ENCODE data around the gene MUC16.
"Not testable (repeated sequence)": the region's sequence is repeated elsewhere in the genome, so short reads cannot be mapped to it uniquely, and the experiment has no call there.

MUC16 gene

DNA sequence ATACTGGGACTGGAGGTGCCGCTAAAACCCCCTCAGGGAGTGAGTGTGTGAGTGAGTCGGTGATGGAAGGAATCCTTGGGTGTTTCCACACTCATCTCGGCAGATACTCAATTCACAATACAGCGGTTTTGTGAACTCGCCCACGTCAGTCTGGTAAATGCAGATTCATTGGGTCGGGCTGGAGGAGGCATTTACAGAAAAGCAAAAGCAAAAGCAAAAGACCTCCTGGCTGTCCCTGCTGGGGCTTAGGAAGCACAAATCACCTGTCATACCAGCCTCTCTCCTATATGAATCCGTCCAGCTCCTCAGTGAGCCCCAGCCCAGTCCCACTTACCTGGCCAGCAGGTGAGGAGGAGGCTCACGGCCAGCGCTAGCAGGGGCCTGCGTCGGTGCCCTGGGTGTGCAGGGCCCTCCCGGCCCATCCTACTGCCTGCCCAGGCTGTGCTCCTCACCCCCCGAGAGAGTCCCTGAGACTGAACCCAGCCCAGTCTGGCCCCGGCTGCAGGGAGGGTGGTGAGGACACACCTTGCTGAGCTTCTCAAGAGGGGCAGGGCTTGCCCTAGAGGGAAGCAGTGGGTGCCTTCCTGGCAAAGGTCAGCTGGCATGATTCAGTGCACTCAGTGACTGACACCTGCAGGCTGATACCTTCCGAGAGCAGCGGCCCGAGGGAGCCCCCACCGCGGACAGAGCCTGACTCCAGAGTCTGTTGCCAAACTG, at the start of gene MUC16:
MUC16 (minus strand) TSS at position 475 of the 717 bp plus-strand sequence.
- DNase-seq = no peak

DNA sequence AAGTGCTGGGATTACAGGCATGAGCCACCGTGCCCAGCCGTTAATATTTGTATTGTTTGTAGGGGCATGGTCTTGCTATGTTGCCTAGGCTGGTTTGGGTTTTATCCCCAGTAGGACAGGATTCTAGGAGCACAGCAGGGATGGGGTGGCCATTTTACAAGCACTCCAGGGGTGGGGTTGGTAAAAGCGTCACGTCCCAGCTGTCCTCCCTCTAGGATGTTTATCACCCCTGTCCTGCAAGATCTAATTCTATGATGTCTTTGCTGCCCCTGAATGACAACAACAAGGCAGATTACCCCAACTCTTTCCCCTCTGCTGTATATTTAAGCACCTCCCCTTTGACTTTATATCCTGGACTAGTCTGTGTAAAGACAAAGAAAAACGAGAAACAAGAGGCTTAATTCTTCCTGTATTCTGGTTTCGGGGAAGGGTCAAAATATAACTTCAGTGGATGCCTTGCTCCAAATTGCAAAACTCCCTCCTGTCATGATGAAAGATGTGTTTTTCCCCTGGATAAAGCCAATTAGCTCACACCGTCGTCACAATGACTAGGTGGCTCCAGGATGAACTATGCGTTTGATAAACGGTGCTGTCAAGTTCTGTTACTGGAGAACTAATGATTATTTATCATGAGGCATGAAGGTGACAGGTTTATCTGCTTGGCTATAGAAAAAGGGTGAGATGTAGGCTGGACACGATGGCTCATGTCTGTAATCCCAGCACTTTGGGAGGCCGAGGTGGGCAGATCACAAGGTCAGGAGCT, 48.9 kb upstream of the MUC16 start:
- DNase-seq = no peak

DNA sequence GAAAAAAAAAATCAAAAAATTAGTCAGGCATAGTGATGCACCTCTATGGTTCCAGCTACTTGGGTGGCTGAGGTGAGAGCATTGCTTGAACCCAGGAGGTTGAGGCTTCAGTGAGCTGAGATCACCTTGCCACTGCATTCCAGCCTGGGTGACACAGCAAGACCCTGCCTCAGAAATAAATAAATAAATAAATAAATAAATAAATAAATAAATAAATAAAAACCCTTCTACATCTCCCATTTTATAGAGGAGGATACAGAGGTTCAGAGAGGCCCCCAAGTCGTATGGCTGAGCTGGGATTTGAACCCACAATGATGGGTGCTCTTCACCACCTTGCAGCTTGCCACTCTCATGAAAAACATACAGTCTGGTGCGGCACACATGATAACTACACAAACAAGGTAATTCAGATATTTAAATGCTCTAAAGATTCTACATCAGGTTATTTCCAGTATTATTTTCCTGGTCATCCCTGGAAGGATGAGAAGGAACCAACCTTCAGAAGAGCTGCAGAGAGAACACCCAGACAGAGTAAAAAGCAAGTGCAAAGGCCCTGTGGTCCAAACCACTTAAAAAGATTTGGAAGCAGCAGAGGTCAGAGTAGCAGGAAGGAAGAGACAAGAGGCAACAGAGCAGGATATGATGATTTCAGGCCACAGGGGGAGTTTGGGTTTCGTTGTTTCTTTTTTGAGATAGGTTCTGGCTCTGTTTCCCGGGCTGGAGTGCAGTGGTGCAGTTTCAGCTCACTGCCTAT, 47.5 kb upstream of the MUC16 start:
- no peak for DNase-seq

DNA sequence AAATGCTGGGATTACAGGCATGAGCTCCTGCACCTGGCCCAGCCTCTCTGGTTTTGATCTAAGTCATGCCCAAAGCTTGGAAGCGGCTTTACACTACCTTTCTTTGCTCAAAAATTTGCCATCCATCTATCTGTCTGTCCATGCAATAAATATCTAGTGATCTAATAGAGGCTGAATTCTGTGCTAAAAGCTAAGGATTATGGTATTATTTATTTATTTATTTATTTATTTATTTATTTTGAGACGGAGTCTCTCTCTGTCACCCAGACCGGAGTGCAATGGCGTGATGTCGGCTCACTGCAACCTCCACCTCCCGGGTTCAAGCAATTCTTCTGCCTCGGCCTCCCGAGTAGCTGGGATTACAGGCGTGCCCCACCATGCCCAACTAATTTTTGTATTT, 45.9 kb upstream of the MUC16 start:
- not testable (repeated sequence) for DNase-seq

DNA sequence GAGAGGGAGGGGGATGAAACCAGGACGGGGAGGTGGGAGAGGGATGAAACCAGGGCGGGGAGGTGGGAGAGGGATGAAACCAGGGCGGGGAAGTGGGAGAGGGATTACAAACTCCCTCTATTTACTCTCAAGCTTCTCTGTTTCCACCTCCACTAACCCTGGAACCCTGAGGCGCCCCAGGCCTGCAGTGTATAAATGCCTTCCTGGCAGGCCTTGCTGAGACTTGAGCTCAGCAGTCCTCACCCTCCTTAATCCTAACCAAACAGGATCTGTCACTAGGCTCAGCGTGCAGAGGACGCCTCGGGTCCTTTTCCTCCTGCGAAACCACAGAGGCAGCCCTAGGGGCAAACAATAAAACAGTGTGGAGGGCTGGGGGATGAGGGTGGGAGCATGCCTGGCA, 44.6 kb upstream of the MUC16 start:
- no peak for DNase-seq

DNA sequence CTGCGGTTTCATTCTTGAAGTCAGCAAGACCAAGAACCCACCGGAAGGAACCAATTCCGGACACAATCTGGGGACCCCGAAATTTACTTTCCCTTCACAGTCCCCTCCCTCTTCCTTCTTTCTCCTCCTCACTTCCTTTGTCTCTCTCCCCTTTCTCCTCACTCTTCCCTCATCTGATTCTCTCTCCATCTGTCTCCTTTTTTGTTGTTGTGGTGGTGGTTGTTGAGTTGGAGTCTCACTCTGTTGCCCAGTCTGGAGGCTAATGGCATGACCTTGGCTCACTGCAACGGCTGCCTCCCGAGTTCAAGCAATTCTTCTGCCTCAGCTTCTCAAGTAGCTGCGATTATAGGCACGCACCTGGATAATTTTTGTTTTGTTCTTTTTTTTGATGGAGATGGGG, 44.0 kb upstream of the MUC16 start:
- no peak for DNase-seq

DNA sequence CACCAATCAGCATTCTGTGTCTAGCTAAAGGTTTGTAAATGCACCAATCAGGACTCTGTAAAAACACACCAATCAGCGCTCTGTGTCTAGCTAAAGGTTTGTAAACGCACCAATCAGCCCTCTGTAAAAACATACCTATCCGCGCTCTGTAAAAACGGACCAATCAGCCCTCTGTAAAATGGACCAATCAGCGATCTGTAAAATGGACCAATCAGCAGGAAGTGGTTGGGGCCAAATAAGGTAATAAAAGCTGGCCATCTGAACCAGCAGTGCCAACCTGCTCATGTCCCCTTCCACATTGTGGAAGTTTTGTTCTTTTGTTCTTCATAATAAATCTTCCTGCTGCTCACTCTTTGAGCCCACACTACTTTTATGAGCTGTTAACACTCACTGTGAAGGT, 43.5 kb upstream of the MUC16 start:
- not testable (repeated sequence) for DNase-seq

DNA sequence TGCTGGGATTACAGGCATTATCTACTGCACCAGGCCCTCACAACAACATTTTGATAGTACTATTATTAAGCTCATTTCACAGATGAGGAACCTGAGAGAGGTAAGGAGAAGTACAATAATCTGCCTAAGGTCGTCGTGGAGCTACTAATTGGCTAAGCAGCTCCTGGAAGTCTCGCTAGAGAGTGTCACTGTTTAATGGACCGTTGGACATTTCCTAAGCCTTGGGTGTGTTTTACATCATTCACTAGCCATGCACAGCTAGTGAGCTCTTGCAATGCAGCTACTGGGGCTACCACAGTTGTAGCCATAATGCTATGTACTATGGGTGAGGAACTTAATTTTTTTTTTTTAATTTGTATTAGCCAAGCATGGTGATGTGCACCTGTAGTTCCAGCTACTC, 42.7 kb upstream of the MUC16 start:
- no peak for DNase-seq

DNA sequence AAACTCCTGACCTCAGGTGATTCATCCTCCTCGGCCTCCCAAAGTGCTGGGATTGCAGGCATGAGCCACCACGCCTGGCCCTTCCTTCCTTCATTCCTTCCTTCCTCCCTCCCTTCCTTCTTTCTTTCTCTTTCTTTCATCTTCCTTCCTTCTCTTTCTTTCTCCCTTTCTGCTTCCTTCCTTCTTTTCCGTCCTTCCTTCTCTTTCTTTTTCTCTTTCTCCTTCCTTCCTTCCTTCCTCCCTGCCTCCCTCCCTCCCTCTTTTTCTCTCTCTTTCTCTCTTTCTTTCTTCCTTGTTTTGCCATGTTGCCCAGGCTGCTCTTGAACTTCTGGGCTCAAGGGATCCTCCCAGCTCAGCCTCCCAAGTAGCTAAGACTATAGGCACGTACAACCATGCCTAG, 36.5 kb upstream of the MUC16 start:
- DNase-seq = no peak

DNA sequence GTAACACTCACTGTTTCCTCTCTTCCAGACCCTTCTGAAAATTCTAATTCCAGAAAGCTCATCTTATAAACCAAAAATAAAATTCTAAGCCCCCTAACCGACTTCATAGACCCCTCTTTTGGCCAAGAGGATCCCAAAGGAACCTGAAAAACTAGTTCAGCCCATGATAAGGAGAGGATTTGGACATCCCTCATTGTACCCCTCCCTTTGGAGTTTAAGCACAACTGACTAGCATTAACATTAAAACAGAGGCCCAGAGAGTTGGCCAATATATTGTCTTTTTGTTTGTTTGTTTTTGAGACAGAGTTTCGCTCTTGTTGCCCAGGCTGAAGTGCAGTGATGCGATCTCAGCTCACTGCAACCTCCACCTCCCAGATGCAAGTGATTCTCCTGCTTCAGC, 34.2 kb upstream of the MUC16 start:
- no peak for DNase-seq

DNA sequence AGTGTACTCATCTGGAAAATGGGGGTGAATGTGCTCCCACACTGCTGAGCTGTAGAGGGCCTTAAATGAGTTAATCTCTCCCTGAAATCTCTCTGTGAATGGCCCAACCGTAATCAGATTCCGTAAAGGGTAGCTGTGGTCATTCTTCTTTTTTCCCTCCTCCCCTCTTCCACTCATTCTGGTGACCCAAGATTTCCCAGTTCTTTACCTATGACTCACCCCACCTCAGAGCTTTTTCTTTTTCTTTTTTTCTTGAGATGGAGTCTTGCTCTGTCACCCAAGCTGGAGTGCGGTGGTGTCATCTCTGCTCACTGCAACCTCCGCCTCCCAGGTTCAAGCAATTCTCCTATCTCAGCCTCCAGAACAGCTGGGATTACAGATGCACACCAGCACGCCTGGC, 33.3 kb upstream of the MUC16 start:
- DNase-seq = no peak

DNA sequence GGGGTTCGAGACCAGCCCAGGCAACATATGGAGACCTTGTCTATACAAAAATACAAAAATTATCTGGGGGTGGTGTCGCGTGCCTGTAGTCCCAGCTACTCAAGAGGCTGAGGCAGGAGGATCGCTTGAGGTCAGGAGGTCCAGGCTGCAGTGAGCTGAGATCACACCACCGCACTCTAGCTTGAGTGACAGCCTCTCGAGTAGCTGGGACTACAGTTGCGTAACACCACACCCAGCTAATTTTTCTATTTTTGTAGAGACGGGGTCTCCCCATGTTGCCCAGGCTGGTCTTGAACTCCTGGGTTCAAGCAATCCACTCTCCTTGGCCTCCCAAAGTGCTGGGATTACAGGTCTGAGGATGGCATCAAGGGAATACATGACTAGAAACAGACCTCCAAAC, 30.8 kb upstream of the MUC16 start:
- DNase-seq = no peak

DNA sequence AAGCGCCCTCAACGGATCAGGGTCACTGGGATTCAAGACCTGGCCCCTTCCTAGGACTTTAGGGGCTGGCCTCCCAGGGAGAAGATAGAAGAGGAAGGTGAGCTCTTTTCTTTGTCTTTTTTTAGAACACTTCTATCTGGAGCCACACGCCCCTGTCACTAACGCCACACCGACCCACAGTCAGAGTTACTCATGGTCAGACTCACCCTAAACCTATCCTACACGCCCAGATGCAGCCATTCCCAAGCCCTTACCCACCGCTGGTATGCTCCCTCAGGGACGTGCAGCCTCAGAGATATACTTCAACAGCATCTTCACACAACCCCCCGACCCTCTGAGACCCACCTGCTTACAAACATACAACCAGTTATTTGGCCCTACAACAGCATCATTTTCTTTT, 29.9 kb upstream of the MUC16 start:
- no peak for DNase-seq

DNA sequence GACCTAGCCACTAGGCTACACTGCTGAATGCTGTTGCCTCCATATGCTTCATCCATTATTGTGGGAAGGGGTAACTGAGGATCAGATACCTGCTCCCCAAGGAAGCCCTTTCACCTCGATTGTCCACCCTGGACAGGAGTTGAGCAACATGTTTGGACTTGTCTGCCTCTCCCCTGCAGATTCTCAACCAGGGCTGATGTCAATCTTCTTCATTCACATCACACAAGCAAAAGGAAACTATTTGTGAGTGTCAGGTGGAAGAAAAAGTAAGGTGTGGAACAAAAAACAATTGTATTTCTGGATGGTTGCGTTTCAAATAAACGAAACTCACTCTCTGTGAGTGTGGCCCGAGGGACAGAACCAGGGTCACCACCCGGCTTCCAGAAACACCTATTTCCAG, 29.5 kb upstream of the MUC16 start:
- DNase-seq = no peak

DNA sequence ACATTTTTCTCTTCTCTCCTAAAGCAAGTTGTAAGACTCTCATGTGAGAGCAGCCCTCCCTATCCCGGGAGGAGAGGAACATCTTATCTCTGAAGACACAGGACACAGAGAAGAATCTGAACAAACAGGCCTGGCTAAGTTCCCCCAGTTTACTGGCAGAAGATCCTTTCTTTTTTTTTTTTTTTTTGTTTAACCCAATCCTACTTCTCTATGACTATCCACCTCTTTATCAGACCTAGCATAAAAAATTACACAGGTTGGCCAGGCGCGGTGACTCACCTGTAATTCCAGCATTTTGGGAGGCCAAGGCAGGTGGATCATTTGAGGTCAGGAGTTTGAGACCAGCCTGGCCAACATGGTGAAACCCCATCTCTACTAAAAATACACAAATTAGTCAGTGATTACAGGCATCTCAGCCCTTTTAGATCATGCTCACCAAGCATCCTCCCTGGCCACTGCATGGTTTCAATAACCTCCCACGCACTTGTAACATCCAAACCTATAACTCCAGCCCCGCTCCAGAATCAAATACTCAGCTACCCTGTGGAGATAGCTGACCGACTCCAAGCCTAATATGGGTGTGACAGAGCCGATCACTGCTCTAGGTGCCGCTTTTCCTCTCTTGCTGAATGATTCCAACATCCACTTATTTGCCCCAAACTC, 27.3 kb upstream of the MUC16 start:
- no peak for DNase-seq

DNA sequence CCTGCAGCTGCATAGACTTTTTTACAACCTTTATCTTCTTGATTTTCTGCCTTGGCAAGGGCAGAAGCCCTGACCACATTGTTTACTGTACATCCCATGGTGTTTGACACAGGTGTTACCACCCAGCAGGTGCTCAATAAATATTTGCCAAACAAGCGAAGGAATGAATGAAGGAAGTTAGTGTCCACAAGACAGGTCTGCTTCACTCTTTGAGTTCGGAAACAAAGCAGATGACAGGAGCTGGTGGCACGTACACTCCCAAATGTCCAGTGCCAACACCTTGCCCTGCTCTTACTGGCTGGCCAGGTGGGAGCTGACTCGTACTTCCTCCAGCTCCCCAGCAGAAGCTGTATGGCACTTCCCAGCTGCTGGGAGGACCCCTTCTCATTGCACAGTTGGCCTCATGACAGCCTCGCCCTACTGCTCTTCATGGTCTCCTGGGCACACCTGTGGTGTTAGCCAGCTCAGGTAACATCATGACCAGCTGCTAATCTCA, 22.0 kb upstream of the MUC16 start:
- DNase-seq = no peak

DNA sequence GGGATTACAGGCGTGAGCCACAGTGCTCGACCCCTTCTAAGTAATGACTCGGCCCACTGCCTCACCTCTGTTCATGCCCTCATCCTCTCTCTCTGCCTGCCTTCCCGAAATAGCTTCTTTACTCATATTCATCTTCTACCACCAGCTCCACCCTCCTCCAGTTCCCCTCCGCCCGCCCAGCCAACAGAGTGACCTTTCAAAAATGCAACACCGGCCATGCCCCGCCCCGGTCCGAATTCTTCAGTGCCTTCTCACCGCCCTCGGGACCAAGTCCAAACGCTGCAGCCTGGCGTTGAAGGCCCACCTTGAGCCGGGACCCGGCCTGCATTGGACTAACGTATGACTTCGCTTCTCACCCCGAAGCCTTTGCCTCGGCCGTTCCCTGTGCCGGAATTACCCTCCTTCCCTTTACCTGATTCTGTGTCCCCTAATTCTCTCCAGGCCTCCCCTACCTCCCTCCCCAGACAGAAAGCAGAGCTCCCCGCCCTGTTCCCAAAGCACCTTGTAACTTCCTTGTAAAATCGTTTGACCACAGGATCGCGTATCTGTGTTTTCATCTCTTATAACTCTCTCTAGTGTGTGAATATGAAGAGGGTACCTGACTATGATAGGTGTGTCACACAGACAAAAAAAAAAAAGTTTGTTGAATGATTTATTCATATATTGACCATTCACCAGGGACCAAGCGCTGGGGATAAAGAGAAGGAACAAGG, 8.1 kb upstream of the MUC16 start:
- no peak for DNase-seq

DNA sequence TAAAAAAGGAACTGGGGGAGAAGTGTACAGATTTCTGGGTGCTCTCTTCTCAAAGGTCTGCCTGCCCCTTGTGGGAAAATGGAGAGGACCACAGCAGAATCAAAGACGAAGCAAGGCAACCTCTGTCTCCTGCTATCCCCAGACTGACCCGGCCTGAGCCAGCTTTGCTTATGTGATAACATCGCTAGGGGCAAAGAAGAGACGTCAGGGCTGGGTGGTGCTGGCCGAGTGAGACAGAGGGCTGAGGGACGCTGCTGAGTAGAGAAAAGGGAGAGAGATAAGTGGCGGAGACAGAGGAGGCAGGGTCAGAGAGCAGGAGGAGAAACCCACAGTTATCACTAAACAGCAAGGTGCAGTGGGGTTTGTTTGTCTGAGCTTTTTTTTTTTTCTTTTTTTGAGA, 4.6 kb upstream of the MUC16 start:
- DNase-seq = no peak

DNA sequence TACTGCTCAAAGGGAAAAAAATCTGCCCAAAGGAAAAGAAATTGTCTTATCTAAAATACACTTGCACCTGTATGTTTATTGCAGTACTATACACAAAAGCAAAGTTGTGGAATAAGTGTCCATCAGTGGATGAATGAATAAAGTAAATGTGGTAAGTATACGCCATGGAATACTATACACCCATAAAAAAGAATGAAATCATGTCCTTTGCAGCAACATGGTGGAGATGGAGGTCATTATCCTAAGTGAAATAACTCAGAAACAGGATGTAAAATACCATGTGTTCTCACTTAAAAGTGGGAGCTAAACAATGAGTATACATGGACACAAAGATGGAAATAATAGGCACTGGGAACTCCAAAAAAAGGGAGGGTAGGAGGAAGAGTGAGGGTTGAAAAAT, 3.8 kb upstream of the MUC16 start:
- DNase-seq = no peak

DNA sequence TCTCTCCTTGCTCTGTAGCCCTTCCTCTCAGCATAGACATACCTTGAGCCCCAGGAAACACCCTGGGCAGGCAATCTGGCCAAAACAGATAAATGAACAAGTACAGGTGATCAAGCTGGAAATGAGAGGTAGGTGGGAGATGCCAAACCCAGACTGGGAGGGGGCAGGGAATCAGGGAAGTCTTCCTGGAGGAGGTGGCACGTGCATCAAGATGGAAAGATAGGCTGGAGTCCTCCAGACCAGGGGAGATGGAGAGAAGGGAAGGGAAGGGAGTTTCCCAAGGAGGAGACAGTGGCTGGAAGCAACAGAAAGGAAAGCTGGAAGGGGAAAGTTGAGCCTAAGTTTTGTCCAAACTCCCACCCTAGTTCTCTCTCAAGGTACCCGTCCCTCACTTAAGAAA, 1.7 kb upstream of the MUC16 start:
- DNase-seq = no peak

DNA sequence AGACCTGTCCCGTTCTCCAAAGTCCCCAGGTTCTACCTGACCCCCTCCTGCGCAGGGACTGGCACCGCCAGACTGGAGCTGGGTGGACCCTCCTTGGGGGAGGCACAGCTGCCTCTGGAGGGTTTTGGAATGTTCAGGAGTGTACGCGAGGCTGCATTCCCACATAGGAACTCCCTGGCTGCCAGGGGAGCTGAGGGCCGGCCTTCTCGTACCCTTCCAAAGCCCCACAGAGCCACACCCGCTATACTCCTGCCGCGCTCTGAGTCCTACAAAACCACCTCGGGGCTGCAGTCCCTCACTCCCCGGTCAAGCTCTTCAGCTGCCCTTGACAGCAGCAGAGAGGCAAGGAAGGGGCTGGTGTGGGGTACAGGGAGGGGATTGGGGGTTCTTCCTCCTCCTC, 484 bp upstream of the MUC16 start:
- no peak for DNase-seq

DNA sequence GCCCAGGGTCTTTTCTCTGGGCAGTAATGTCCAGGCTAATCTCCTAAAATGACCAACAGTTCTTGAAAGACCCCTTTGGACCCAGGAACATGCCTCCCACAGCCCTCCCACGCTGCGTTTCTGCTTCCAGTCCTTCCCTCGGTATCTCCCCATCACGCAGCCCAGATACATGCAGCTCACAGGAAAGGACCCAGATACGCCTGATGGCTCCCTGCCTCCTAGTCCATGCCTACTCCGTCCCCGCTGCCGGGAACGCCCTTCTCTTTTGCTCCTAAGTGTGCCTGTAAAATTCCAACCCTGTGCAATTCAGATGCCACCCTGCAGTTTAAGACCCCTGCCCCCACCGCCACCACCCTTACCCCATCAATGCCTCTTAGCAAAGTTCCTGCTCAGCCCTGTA, 778 bp downstream of the MUC16 start:
- no peak for DNase-seq

DNA sequence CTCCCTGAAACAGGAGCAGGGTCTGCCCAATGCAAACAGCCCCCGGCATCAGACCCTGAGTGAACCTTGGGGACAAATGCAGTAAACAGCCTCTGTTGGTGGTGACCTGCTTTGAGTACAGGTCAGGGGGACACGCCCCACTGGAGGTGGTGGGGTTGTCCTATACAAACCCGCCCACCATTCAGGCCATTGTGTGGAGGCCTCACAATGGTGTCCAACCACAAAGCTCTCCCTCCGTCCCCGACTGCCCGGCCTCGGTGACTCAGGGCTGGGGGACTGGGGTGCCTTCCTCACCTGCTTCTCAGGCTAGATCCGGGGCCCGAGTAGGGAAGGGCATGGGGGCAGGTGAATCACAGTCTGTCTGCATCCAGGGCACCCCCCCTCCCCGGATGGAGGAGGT, 1.5 kb downstream of the MUC16 start:
- no peak for DNase-seq

Data from NCI-H748 treated with DMSO at 0.1 percent for 48 hours (cell line).